ENCODE results near the gene SDSL. TPM values are rescaled to one million over a fixed set of nuclear protein-coding genes. Genes with fewer than 3 reads are reported as not detected.

Gene SDSL
- total RNA-seq (2014; rRNA removed; shearing (Covaris generic)): 18.5 and 32.0 TPM in 2 replicates

DNA sequence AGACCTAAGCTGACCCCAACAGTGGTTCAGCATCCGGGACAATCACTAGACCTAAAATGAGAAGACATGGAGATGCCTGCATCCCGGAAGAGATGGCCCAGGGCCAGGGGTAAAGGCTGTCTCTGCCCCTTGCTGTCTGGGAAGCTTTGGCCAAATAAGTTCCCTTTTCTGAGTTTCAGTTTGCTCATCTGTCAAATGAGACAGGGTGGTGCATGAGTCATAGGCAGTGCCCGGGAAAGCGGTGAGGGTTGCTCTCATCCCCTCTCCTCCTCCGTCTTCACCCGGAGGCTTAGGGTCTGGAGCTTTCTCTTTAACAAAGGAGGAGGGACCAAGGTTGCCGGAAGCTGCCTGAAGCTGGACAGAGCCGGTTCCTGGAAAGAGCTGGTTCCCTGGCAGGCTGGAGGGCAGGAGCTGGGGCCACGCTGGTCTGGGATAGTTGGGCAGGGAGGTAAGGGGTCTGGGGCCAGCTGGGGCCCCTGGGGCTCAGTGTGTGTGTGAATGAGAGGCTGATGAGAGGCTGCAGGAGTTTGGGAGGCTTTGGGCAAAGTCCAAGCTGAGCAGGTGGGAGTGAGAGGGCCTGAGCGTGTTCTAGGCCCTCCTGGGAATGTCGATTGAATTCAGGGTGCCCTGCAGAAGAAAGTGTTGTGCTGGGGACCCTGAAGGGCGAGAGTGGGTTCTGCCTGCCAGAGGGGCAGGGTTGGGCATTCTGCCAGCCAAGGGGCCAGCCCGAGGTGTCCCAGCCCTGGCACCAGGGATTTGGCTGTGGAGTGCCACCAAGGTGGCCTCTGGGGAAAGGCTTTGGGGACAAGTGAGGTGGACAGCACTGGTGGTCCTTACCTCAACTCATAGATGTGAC lies at the start of gene SDSL:
SDSL (plus strand) TSS at position 351 of the 856 bp plus-strand sequence. CDS start 5,603 bp downstream, outside the sequence.
- peak; percentile 25 for DNase-seq (ENCODE audit: low spot score)
- in situ Hi-C loops (cut with HindIII; ENCODE audit: low sequenced_read_pairs): no loop called here

DNA sequence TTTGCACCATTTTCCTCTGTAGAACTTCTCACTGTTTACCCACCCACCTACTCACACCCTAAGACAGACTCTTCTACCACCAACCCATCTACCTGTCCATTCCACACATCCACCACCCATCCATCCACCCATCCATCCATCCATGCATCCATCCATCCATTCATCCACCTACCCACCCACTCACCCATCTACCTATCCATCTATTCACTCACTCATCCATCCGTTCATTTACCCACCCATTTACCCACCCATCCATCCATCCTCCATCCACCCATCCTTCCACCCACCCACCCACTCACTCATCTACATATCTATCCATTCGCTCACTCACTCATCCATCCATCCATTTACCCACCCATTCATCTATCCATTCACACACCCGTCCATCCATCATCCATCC lies 48.7 kb upstream of the SDSL start:
- DNase-seq (ENCODE audit: low spot score): no peak
- in situ Hi-C loops (cut with HindIII; ENCODE audit: low sequenced_read_pairs): no loop called here

GRCh38 chr12:113373969-113374368 lies 48.2 kb upstream of the SDSL start:
- in situ Hi-C loops (cut with HindIII; ENCODE audit: low sequenced_read_pairs): no loop called here
- peak; percentile 21 for DNase-seq (ENCODE audit: low spot score)

DNA sequence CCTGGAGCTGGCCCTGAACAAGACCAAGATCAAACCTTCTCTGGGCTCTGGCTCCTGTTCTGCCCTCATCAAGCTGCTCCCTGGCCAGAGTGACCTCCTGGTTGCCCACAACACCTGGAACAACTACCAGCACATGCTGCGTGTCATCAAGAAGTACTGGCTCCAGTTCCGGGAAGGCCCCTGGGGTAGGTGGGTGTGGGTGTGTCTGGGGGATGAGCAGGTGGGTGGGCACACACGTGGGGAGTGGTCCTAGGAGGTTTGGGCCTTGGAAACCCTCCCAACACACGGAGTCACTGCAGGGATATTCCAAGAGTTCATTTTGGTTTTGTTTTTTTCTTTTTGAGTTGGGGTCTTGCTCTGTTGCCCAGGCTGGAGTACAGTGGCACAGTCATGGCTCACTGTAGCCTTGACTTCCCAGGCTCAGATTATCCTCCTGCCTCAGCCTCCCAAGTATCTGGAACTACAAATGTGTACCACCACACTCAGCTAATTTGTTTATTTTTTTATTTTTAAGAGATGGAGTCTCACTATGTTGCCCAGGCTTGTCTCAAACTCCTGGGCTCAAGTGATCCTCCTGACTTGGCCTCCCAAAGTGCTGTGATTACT lies 47.3 kb upstream of the SDSL start:
- DNase-seq (ENCODE audit: low spot score): no peak
- in situ Hi-C loops (cut with HindIII; ENCODE audit: low sequenced_read_pairs): no loop called here

DNA sequence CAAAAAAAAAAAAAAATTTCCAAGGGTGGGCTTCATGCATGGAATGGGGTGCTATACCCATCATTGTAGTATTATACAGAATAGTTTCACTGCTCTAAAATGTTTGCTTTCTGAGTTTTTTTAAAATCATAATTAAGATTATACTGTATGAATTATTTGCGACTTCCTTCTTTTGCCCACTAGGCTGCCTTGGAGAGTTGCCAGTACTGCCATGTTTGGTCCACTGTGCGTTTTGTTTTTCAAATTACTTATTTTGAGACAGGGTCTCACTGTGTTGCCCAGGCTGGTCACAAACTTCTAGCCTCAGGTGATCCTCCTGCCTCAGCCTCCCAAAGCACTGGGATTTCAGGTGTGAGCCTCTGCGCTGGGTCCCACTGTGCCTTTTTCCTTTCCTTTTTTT lies 43.9 kb upstream of the SDSL start:
- no peak for DNase-seq (ENCODE audit: low spot score)
- in situ Hi-C loops (cut with HindIII; ENCODE audit: low sequenced_read_pairs): no loop called here

DNA sequence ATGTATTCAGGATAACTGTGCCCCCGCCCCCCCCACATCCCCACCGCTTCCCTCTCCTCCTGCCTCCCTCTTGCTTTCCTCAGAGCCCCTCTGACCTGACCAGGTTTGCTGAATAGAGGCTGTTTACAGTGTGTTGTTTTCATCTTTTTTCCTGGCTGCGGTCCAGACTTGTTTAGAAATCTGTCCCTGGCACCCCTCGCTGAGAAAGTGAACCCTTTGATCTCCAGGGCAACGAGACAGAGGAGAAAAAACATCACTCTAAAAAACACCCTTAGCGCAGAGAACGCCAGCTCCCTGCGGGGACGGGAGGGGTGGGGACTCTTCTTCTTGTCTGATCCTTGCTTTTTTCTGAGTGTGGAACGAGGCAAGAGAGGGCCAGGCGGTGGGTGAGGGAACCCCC lies 41.0 kb upstream of the SDSL start:
- DNase-seq (ENCODE audit: low spot score): no peak
- in situ Hi-C loops (cut with HindIII; ENCODE audit: low sequenced_read_pairs): no loop called here

DNA sequence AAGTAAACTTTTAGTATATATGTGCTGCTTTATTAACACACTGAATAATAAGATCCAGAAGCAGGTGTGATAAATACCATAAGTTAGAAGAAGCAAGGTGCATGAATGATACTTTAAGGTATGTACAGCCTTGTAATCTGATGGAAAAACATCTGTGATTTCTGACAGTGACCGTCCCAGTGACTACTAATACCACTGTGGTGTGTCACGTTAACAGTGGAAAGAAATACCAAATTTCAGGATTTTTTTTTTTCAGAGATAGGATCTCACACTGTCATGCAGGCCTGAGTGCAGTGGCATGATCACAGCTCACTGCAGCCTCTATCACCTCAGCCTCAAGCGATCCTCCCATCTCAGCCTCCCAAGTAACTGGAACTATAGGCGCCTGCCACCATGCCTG lies 40.0 kb upstream of the SDSL start:
- no peak for DNase-seq (ENCODE audit: low spot score)
- in situ Hi-C loops (cut with HindIII; ENCODE audit: low sequenced_read_pairs): no loop called here

- in situ Hi-C loops (cut with HindIII; ENCODE audit: low sequenced_read_pairs): no loop called here
- no peak for DNase-seq (ENCODE audit: low spot score)
Observed at GRCh38 chr12:113384778-113385177, 37.4 kb upstream of the SDSL start.

DNA sequence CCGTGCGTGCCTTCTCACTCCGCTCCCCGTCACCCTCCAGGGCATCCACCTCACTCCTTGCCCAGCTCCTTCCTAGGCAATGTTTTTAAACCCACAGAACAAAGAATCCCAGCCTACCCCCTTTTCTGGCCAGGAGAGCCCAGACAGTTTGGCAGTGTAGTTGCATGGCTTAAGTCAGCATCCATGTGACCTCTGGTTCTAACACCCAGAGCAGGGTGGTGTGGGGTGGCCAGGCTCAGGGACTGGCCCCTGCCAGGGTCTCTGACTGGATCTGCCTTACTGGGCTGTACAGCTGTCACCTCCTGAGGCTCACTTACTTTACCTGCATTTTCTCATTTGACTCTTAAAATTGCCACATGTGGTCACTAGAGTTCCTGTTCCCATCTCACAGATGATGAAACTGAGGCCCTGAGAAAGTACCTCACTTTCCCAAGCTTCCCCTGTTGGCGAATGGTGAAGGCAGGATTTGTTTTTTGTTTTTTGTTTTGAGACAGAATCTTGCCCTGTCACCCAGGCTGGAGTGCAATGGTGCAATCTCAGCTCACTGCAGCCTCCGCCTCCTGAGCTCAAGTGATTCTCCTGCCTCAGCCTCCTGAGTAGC lies 36.8 kb upstream of the SDSL start:
- in situ Hi-C loops (cut with HindIII; ENCODE audit: low sequenced_read_pairs): no loop called here
- no peak for DNase-seq (ENCODE audit: low spot score)

DNA sequence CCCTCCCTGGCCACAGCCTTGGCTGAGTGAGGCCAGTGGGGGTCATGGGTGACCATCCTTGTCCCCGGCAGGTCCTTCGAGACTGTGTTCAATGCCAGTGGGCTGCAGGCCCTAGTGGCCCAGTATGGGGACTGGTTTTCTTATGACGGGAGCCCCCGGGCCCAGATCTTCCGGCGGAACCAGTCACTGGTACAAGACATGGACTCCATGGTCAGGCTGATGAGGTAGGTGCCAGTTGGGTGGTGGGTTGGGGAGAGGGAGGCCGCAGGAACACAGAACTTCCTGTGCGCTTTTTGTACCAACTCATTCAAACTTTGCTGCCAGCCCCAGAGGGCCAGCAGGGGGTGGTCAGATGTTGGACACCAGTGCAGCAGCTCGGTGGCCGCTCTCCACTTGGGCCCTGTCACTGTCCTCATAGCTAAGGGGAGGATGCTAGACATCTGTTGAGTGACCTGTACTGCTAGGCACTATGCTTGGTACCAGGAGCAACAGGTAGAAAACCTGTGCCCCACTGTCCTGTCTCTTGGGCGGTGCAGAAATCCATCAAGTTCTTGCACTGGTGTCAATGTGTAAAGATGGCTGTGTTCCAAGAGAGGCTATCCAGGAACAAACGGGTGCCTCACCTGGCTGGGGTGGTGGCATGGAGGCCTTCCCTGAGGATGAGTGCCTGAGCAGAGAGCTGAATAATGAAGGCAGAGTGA lies 35.2 kb upstream of the SDSL start:
- no peak for DNase-seq (ENCODE audit: low spot score)
- in situ Hi-C loops (cut with HindIII; ENCODE audit: low sequenced_read_pairs): no loop called here

DNA sequence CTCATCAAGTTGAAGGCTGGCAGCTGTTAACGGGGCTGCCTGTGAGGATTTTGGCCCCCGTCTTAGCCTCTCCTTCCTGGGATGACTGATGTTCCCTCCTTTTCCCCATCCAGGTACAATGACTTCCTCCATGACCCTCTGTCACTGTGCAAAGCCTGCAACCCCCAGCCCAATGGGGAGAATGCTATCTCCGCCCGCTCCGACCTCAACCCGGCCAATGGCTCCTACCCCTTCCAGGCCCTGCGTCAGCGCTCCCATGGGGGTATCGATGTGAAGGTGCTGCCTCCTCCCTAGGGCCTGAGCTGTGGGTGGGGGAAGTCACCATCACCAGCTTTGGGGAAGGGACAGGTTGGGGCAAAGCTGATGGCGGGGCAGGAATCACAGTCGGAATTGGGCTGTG lies 34.5 kb upstream of the SDSL start:
- in situ Hi-C loops (cut with HindIII; ENCODE audit: low sequenced_read_pairs): no loop called here

GRCh38 chr12:113388351-113388750 lies 33.8 kb upstream of the SDSL start:
- in situ Hi-C loops (cut with HindIII; ENCODE audit: low sequenced_read_pairs): no loop called here
- no peak for DNase-seq (ENCODE audit: low spot score)

More for the DNA sequence above, 34.5 kb upstream of the SDSL start:
- no peak for DNase-seq (ENCODE audit: low spot score)

GRCh38 chr12:113390064-113391043 lies 31.8 kb upstream of the SDSL start:
- in situ Hi-C loops (cut with HindIII; ENCODE audit: low sequenced_read_pairs): no loop called here
- no peak for DNase-seq (ENCODE audit: low spot score)

GRCh38 chr12:113391145-113391544 lies 31.0 kb upstream of the SDSL start:
- in situ Hi-C loops (cut with HindIII; ENCODE audit: low sequenced_read_pairs): no loop called here
- DNase-seq (ENCODE audit: low spot score): no peak

GRCh38 chr12:113391650-113392337 lies 30.4 kb upstream of the SDSL start:
- no peak for DNase-seq (ENCODE audit: low spot score)
- in situ Hi-C loops (cut with HindIII; ENCODE audit: low sequenced_read_pairs): no loop called here

DNA sequence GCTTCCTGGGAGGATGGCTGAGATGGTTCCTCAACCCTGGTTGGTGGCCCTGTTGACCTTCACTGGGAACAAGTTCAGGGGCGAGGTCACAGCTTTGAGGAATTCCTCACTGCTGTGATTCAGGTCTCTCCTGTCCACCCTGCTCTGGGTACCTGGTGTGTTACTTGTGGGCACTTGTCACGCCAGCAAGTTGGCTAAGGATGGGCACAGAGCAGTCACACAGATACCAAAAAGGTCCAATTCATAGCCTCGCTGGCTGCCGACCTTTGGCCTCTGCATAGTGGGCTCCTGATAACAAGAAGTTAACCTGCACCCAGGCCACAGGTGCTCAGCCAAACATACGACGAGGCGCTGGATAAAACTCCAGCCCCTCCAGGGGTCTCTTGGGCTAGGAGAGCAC lies 29.7 kb upstream of the SDSL start:
- DNase-seq (ENCODE audit: low spot score): no peak
- in situ Hi-C loops (cut with HindIII; ENCODE audit: low sequenced_read_pairs): no loop called here

- in situ Hi-C loops (cut with HindIII; ENCODE audit: low sequenced_read_pairs): no loop called here
- no peak for DNase-seq (ENCODE audit: low spot score)
Observed at GRCh38 chr12:113392988-113393579, 29.1 kb upstream of the SDSL start.

DNA sequence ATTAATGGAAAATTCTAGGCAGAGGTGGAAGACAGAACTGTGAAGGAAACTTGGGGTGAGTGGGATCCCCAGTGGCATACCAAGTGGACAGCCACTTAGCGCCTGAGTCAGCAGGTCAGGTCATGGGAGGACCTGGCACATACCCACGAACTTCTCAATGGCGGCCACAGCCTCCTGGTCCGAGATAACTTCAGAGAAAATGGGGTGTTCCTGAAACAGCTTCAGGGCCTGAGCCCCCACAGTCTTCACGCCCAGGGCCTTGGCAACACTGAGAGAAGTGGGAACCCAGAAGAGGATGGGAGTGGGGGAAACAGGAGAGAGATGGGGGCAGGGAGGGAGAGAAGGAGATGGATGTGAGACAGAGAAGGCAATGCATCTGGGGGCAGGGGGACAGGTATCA lies 28.4 kb upstream of the SDSL start:
- in situ Hi-C loops (cut with HindIII; ENCODE audit: low sequenced_read_pairs): no loop called here
- no peak for DNase-seq (ENCODE audit: low spot score)
